Fibroblast of the aortic adventitia (primary cell): ENCODE results near the gene ZG16. TPM values are rescaled to one million over a fixed set of nuclear protein-coding genes. Genes with fewer than 3 reads are reported as not detected.
A peak's percentile ranks its signal among the peaks of the same experiment; 100 is the strongest.
"Not testable (repeated sequence)": the region's sequence is repeated elsewhere in the genome, so short reads cannot be mapped to it uniquely, and the experiment has no call there.

ENCODE experiments used
- DNase-seq: peaks from one replicate; pipeline ENCODE4 v3.0.0-alpha.2; 2010; ENCODE audit warnings: low read depth
- H3K4me3 ChIP-seq: 2 replicates; pipeline ENCODE4 v1.5.1; 2011; ENCODE audit warnings: low read depth, mild to moderate bottlenecking, control low read depth, low read length, moderate library complexity
- total RNA-seq: library from RNA; depleted of rRNA; stranded (reverse); fragments of >200 nt; gene quantifications from 2 replicates; pipeline ENCODE4 v1.2.3, GENCODE V29; 2012; ENCODE audit warnings: low replicate concordance
- TF ChIP-seq, protein P1 (sequence below): IDR thresholded peaks from 2 replicates; pipeline ENCODE4 v1.5.1; 2011; ENCODE audit warnings: mild to moderate bottlenecking, low read length, control low read depth, inconsistent platforms; ENCODE audit not compliant: insufficient read depth

Gene ZG16
- total RNA-seq, 1 donor: not detected

GRCh38 chr16:29757950-29758466, 20.0 kb upstream of the ZG16 start:
- TF ChIP-seq, protein P1, sequence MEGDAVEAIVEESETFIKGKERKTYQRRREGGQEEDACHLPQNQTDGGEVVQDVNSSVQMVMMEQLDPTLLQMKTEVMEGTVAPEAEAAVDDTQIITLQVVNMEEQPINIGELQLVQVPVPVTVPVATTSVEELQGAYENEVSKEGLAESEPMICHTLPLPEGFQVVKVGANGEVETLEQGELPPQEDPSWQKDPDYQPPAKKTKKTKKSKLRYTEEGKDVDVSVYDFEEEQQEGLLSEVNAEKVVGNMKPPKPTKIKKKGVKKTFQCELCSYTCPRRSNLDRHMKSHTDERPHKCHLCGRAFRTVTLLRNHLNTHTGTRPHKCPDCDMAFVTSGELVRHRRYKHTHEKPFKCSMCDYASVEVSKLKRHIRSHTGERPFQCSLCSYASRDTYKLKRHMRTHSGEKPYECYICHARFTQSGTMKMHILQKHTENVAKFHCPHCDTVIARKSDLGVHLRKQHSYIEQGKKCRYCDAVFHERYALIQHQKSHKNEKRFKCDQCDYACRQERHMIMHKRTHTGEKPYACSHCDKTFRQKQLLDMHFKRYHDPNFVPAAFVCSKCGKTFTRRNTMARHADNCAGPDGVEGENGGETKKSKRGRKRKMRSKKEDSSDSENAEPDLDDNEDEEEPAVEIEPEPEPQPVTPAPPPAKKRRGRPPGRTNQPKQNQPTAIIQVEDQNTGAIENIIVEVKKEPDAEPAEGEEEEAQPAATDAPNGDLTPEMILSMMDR: peak; percentile 66
- no peak overlapping the region for H3K4me3 ChIP-seq
- peak; percentile 95 for DNase-seq

GRCh38 chr16:29760567-29761279, 17.3 kb upstream of the ZG16 start:
- no peak for DNase-seq
- TF ChIP-seq, protein P1: no peak
- no peak overlapping the region for H3K4me3 ChIP-seq

DNA sequence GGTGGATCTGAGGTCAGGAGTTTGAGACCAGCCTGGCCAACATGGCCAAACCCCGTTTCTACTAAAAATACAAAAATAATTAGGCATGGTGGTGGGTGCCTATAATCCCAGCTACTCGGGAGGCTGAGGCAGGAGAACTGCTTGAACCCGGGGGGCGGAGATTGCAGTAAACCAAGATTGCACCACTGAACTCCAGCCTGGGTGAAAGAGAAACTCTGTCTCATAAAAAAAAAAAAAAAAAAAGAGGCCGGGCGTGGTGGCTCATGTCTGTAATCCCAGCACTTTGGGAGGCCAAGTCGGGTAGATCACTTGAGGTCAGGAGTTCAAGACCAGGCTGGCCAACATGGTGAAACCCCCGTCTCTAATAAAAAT, 16.8 kb upstream of the ZG16 start:
- not testable (repeated sequence) for DNase-seq, H3K4me3 ChIP-seq

- TF ChIP-seq, protein P1: no peak
- DNase-seq: no peak
- H3K4me3 ChIP-seq: no peak overlapping the region
Measured at GRCh38 chr16:29761882-29762281, 16.2 kb upstream of the ZG16 start.

- TF ChIP-seq, protein P1: no peak
- H3K4me3 ChIP-seq: no peak overlapping the region
- DNase-seq: no peak
Measured at GRCh38 chr16:29763326-29763725, 14.7 kb upstream of the ZG16 start.

- TF ChIP-seq, protein P1: no peak
- H3K4me3 ChIP-seq: no peak overlapping the region
- no peak for DNase-seq
Measured at GRCh38 chr16:29765167-29766032, 12.7 kb upstream of the ZG16 start.

DNA sequence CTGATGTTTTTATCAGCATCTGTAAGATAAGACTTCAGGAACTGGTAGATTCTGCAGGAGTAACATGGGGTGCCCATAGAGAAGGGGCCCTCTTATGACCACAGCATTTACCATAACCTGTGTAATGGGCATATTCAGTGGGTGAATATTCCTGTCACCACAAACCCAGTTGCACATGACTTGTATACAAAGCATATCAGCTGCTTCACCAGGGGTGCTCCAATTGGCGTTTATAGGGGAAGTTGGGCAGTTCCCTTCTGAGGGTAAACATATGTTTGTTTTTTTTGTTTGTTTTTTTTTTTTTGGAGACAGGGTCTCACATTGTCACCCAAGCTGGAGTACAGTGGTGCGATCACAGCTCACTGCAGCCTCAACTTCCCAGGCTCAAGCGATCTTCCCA, 11.5 kb upstream of the ZG16 start:
- DNase-seq: no peak
- TF ChIP-seq, protein P1: no peak
- H3K4me3 ChIP-seq: no peak overlapping the region
